GM12875 (cell line): ENCODE results near the gene ZNF8.

ENCODE experiments used
- H3K4me3 ChIP-seq: one replicate; pipeline ENCODE4 v1.5.1; 2011; ENCODE audit warnings: low read depth, low read length, control low read depth
- CTCF ChIP-seq: IDR thresholded peaks from 2 replicates; pipeline ENCODE4 v1.5.1; 2011; ENCODE audit warnings: low read depth, mild to moderate bottlenecking, control low read depth, inconsistent platforms, low read length, moderate library complexity, borderline replicate concordance; ENCODE audit not compliant: insufficient read depth

Gene ZNF8

GRCh38 chr19:58336820-58337219 lies 58.1 kb downstream of the ZNF8 start:
- TF ChIP-seq CTCF = no peak
- no peak overlapping the region for H3K4me3 ChIP-seq

GRCh38 chr19:58338336-58338735 lies 59.6 kb downstream of the ZNF8 start:
- TF ChIP-seq CTCF = no peak
- no peak overlapping the region for H3K4me3 ChIP-seq

GRCh38 chr19:58338825-58339558 lies 60.2 kb downstream of the ZNF8 start:
- H3K4me3 ChIP-seq = no peak overlapping the region
- TF ChIP-seq CTCF = 0 out of 2 replicates have a peak, but pooled peaks have one; percentile 5

GRCh38 chr19:58345558-58345957 lies 66.8 kb downstream of the ZNF8 start:
- no peak overlapping the region for H3K4me3 ChIP-seq
- no peak for TF ChIP-seq CTCF

- H3K4me3 ChIP-seq = peak overlapping the region; percentile 64
- TF ChIP-seq CTCF = no peak
These were observed 68.5 kb downstream of the ZNF8 start for GRCh38 chr19:58346961-58347929.

GRCh38 chr19:58348080-58348479 lies 69.3 kb downstream of the ZNF8 start:
- H3K4me3 ChIP-seq = peak overlapping the region; percentile 64

- H3K4me3 ChIP-seq = no peak overlapping the region
- no peak for TF ChIP-seq CTCF
These were observed 70.8 kb downstream of the ZNF8 start for GRCh38 chr19:58349590-58349989.
